ENCODE measurements around the gene FLG2.
"Not testable (repeated sequence)": the region's sequence is repeated elsewhere in the genome, so short reads cannot be mapped to it uniquely, and the experiment has no call there.

Gene FLG2

DNA sequence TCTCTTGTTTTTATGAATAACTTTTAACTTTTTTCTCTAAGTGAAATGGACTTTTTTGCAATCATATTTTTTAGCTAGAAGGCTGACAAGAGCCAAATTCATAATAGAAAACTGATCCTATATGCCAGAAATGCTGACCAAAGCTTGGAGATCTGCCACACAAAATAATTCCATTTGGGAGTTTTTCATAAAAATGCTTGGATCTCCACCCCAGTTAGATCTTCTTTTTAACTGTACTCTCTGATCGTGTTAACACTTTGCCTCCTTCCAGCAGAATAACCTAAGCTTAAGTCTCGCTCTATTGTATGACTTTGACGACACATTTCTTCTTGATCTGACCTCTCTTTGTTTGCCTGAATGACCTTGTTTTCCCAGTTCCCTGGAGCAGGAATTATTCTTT, 16.8 kb downstream of the FLG2 start:
- TF ChIP-seq, protein P1, sequence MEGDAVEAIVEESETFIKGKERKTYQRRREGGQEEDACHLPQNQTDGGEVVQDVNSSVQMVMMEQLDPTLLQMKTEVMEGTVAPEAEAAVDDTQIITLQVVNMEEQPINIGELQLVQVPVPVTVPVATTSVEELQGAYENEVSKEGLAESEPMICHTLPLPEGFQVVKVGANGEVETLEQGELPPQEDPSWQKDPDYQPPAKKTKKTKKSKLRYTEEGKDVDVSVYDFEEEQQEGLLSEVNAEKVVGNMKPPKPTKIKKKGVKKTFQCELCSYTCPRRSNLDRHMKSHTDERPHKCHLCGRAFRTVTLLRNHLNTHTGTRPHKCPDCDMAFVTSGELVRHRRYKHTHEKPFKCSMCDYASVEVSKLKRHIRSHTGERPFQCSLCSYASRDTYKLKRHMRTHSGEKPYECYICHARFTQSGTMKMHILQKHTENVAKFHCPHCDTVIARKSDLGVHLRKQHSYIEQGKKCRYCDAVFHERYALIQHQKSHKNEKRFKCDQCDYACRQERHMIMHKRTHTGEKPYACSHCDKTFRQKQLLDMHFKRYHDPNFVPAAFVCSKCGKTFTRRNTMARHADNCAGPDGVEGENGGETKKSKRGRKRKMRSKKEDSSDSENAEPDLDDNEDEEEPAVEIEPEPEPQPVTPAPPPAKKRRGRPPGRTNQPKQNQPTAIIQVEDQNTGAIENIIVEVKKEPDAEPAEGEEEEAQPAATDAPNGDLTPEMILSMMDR (IDR thresholded peaks at IDR 0.05; ENCODE audit: insufficient read depth, low read length, poor library complexity, severe bottlenecking): no peak
- Histone ChIP-seq H3K4me3 (replicated peaks; ENCODE audit: low read depth, low read length) (no peak overlapping the region), H3K36me3 (ENCODE audit: control insufficient read depth, insufficient read depth, low read length) (no peaks in the 10 kb centered on the region), H3K27me3 (replicated peaks; ENCODE audit: control insufficient read depth, insufficient read depth, low read length) (no peaks in the 10 kb centered on the region)
- no peak for DNase-seq (ENCODE audit: extremely low read depth, insufficient read length)

DNA sequence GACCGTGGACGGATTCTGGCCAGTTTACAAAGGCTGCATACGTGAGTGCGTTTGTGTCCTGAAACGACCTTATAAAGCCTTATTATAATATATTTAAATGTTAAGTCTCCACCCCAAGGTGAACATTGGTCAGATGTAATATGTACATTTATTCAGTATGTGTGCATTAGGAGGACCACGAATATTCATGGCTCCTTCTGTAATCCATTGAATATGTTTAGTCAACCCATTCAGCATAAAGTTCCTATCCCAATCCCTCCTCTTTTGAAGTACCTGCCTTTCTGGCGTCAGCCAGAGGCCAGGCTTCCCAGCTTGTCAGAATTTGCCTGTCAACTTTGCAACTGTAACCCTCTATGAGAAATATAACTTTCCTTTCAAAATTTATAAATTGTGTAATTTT, 24.4 kb downstream of the FLG2 start:
- TF ChIP-seq, protein P1 (IDR thresholded peaks at IDR 0.05; ENCODE audit: insufficient read depth, low read length, poor library complexity, severe bottlenecking): no peak
- H3K27me3 ChIP-seq (replicated peaks; ENCODE audit: control insufficient read depth, insufficient read depth, low read length): no peaks in the 10 kb centered on the region
- DNase-seq (ENCODE audit: extremely low read depth, insufficient read length): no peak
- no peak overlapping the region for H3K4me3 ChIP-seq (replicated peaks; ENCODE audit: low read depth, low read length)
- H3K36me3 ChIP-seq (ENCODE audit: control insufficient read depth, insufficient read depth, low read length): no peaks in the 10 kb centered on the region

DNA sequence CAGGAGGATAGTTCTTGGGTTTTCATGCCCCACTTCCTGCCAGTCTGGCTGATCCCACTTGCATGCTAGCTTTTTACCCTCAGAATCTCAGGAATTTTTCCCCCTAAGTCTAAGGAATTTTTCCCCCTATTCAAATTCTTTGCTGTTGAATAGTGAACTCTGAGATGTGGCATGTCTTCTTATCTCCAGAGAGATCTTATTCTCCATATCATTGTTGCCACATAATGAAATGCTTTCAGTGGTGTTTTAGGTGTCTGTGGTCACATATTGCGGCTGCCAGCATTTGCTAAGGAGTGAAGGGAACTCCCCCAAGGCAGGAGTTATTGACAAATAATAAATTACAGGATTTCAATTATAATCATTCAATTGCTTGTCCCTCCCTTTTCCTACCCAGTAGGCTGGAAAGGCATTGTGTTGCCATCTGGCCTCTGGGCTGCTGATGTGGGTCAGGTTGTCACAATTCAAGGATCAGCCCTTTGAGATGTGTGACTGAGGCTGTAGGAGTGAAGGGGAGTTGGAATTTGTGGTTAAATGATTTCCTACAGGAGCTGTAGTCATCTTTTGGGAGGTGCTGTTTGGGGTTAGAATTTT, 30.9 kb downstream of the FLG2 start:
- Histone ChIP-seq H3K36me3 (ENCODE audit: control insufficient read depth, insufficient read depth, low read length) (no peaks in the 10 kb centered on the region), H3K27me3 (replicated peaks; ENCODE audit: control insufficient read depth, insufficient read depth, low read length) (no peaks in the 10 kb centered on the region), H3K4me3 (replicated peaks; ENCODE audit: low read depth, low read length) (no peak overlapping the region)
- no peak for DNase-seq (ENCODE audit: extremely low read depth, insufficient read length)
- TF ChIP-seq, protein P1 (IDR thresholded peaks at IDR 0.05; ENCODE audit: insufficient read depth, low read length, poor library complexity, severe bottlenecking): no peak

DNA sequence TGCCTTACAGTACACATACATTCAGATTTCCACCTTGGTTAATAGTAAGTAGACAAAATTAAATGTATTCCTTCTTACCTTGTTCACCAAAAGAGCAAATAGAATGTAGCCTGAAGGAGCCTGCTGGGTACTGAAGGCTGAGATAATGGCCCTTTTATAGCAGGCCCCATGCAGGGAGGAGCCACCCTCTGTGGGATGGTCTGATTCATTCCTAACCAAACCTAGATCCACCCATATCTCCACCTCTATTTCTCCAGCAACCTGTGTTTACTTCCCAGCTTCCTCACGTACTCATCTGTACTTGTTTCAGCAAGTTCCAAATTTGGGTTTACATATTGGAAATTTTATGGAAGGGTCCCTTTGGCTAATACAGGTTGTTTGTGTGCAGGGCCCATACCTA, 34.7 kb downstream of the FLG2 start, which contains the start of gene FLG:
FLG (minus strand) TSS at position 129 of the 400 bp plus-strand sequence. CDS start 9,783 bp downstream, outside the sequence.
- Histone ChIP-seq H3K4me3 (replicated peaks; ENCODE audit: low read depth, low read length) (no peak within 1 kb of the TSS), H3K36me3 (ENCODE audit: control insufficient read depth, insufficient read depth, low read length) (no peaks in the 10 kb centered on the region), H3K27me3 (replicated peaks; ENCODE audit: control insufficient read depth, insufficient read depth, low read length) (no peaks in the 10 kb centered on the region)
- DNase-seq (ENCODE audit: extremely low read depth, insufficient read length): no peak
- TF ChIP-seq, protein P1 (IDR thresholded peaks at IDR 0.05; ENCODE audit: insufficient read depth, low read length, poor library complexity, severe bottlenecking): no peak

DNA sequence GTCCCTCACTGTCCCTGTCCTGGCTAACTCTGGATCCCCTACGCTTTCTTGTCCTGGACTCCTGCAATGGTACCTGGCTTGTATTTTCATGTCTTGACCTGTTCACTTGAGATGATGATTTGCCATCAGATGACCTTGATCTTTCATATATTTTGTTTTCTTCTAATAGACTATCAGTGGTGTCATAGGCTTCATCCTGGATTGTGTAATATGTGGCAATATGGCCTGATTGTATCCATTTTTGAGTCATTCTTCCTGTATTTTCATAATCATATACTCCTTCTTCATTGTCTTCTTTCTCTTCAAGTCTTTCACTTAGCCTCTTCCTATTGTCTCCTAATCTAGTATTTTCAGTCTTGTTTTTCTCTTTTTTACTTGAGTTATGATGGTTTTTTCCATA, 45.8 kb downstream of the FLG2 start:
- Histone ChIP-seq H3K36me3 (ENCODE audit: control insufficient read depth, insufficient read depth, low read length) (no peaks in the 10 kb centered on the region), H3K4me3 (replicated peaks; ENCODE audit: low read depth, low read length) (no peak overlapping the region), H3K27me3 (replicated peaks; ENCODE audit: control insufficient read depth, insufficient read depth, low read length) (no peaks in the 10 kb centered on the region)
- DNase-seq (ENCODE audit: extremely low read depth, insufficient read length): no peak
- TF ChIP-seq, protein P1 (IDR thresholded peaks at IDR 0.05; ENCODE audit: insufficient read depth, low read length, poor library complexity, severe bottlenecking): no peak

DNA sequence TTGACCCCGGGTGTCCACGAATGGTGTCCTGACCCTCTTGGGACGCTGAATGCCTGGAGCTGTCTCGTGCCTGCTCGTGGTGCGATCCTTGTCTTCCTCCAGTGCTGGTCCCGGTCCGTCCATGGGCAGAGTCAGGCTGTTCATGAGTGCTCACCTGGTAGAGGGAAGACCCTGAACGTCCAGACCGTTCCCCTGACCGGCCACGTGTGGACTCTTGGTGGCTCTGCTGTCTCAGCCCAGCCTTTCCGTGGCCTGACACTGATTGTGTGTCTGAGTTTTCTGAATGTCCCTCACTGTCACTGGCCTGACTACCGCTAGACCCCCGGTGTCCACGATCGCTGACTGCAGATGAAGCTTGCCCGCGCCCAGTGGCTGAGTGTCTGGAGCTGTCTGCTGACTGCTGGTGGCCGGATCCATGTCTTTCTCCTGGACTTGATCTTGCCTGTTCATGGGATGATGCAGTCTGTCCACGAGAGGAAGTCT, 46.4 kb downstream of the FLG2 start:
- Histone ChIP-seq H3K27me3 (replicated peaks; ENCODE audit: control insufficient read depth, insufficient read depth, low read length) (no peaks in the 10 kb centered on the region), H3K4me3 (replicated peaks; ENCODE audit: low read depth, low read length) (no peak overlapping the region), H3K36me3 (ENCODE audit: control insufficient read depth, insufficient read depth, low read length) (no peaks in the 10 kb centered on the region)
- no peak for DNase-seq (ENCODE audit: extremely low read depth, insufficient read length)
- TF ChIP-seq, protein P1 (IDR thresholded peaks at IDR 0.05; ENCODE audit: insufficient read depth, low read length, poor library complexity, severe bottlenecking): no peak

DNA sequence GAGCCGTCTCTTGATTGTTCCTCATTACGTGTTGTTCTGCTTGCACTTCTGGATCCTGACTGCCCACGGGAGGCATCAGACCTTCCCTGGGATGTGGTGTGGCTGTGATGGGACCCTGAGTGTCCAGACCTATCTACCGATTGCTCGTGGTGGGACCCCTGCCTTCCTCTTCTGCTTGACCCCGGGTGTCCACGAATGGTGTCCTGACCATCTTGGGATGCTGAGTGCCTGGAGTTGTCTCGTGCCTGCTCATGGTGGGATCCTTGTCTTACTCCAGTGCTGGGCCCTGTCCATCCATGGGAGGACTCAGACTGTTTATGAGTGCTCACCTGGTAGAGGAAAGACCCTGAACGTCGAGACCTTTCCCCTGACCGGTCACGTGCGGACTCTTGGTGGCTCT, 47.6 kb downstream of the FLG2 start:
- DNase-seq (ENCODE audit: extremely low read depth, insufficient read length); H3K4me3 ChIP-seq (replicated peaks; ENCODE audit: low read depth, low read length); H3K36me3 ChIP-seq (ENCODE audit: control insufficient read depth, insufficient read depth, low read length); H3K27me3 ChIP-seq (replicated peaks; ENCODE audit: control insufficient read depth, insufficient read depth, low read length): not testable (repeated sequence)
